Ishikawa (cell line): ENCODE results near the gene WFIKKN1.

ENCODE experiments used
- EP300 ChIP-seq: IDR thresholded peaks from 2 replicates; pipeline ENCODE4 v1.6.1; 2012; ENCODE audit warnings: borderline replicate concordance
- ZBTB7A ChIP-seq: IDR thresholded peaks from 2 replicates; pipeline ENCODE4 v1.6.1; 2012; ENCODE audit warnings: low read depth
- TF ChIP-seq, protein P1 (sequence below): IDR thresholded peaks from 2 replicates; pipeline ENCODE4 v1.6.1; 2012

DNA sequence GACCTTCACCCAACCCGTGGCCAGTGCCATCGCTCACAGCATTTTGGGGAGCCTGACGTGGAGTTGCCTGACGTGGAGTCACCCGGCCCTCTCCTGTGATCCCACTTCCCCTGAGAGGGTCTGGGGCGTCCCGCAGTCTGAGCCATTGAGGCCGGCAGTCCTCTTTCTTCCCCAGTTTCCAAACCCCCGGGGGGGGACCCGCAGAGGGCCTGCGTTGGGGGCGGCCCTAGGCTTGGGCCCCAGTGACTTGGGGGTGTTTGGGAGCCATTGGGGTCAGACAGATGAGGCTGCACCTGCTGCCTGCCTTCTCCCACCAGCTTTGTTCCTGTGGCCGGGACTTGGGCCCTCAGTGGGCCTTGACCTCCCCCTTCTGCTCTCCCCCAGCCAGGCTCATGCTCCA, 38.9 kb downstream of the WFIKKN1 start:
- TF ChIP-seq, protein P1, sequence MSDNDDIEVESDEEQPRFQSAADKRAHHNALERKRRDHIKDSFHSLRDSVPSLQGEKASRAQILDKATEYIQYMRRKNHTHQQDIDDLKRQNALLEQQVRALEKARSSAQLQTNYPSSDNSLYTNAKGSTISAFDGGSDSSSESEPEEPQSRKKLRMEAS = no peak
- TF ChIP-seq EP300 (no peak), ZBTB7A (no peak)
